Measurements from ENCODE around the gene CD1C. TPM values are rescaled to one million over a fixed set of nuclear protein-coding genes. Genes with fewer than 3 reads are reported as not detected.
A peak's percentile ranks its signal among the peaks of the same experiment; 100 is the strongest.

Gene CD1C
- total and polyA plus RNA-seq, 7 experiments from 2014 or later = 0.24 to 12.1 (median 1.2) TPM; not detected in 3

GRCh38 chr1:158330391-158331105 is 40.8 kb downstream of the CD1C start:
- no peak overlapping the region for H3K4me3 ChIP-seq (ENCODE audit: low read length)
- intact Hi-C loops (cut with micrococcal nuclease) = loop anchor here (5.0 kb wide), 3 partner anchors 83 to 742 kb away; no protein-coding TSS in a partner anchor
- ATAC-seq = no peak
- CTCF ChIA-PET = interaction anchor here (0.5 kb wide), 1 partner anchor 72 kb away, joined by 3 read pairs; no protein-coding TSS in a partner anchor
- Mint-ChIP-seq H3K27me3 (peaks cover 0 to 23% (median 13%) of the 10 kb centered on the region in 5 donors), H3K4me1 (peaks cover 0 to 18% (median 10%) of the 10 kb centered on the region in 7 donors), H3K36me3 (no peaks in the 10 kb centered on the region), H3K9me3 (no peaks in the 10 kb centered on the region), H3K4me3 (no peak overlapping the region), H3K27ac (no peak overlapping the region)
- no peaks in the 10 kb centered on the region for H3K9me3 ChIP-seq (ENCODE audit: control insufficient read depth in 2 of 3, low read length in 3 of 3)
- POLR2A ChIA-PET = interaction anchor here (0.7 kb wide), 1 partner anchor 1001 kb away, joined by 3 read pairs; no protein-coding TSS in a partner anchor
- H3K4me1 ChIP-seq (ENCODE audit: control insufficient read depth in 2 of 2, insufficient read depth in 2 of 2, low read length in 2 of 2) = no peaks in the 10 kb centered on the region
- DNase-seq = no peak
- H3K36me3 ChIP-seq (ENCODE audit: control insufficient read depth in 2 of 3, insufficient read depth in 3 of 3, low read length in 3 of 3) = no peaks in the 10 kb centered on the region
- H3K27me3 ChIP-seq (ENCODE audit: control insufficient read depth in 2 of 2, insufficient read depth in 2 of 2, low read length in 2 of 2) = no peaks in the 10 kb centered on the region
- no peak overlapping the region for H3K27ac ChIP-seq (ENCODE audit: low read depth, low read length)

- H3K27me3 Mint-ChIP-seq = peaks cover 0 to 23% (median 13%) of the 10 kb centered on the region in 5 donors
- Histone ChIP-seq H3K4me3 (ENCODE audit: low read length) (no peak overlapping the region), H3K9me3 (ENCODE audit: control insufficient read depth in 2 of 3, low read length in 3 of 3) (no peaks in the 10 kb centered on the region), H3K27ac (ENCODE audit: low read depth, low read length) (no peak overlapping the region), H3K27me3 (ENCODE audit: control insufficient read depth in 2 of 2, insufficient read depth in 2 of 2, low read length in 2 of 2) (no peaks in the 10 kb centered on the region), H3K4me1 (ENCODE audit: control insufficient read depth in 2 of 2, insufficient read depth in 2 of 2, low read length in 2 of 2) (no peaks in the 10 kb centered on the region), H3K36me3 (ENCODE audit: control insufficient read depth in 2 of 3, insufficient read depth in 3 of 3, low read length in 3 of 3) (no peaks in the 10 kb centered on the region)
- POLR2A ChIA-PET = interaction anchor here (0.7 kb wide), 1 partner anchor 1001 kb away, joined by 3 read pairs; no protein-coding TSS in a partner anchor
- no peak overlapping the region for H3K27ac Mint-ChIP-seq
- H3K4me1 Mint-ChIP-seq = peaks cover 0 to 18% (median 13%) of the 10 kb centered on the region in 7 donors
- H3K9me3 Mint-ChIP-seq = peaks cover 0 to 2% (median 0%) of the 10 kb centered on the region in 11 donors
- ATAC-seq = no peak
- CTCF ChIA-PET = interaction anchor here (0.5 kb wide), 1 partner anchor 73 kb away, joined by 3 read pairs; no protein-coding TSS in a partner anchor
- no peak for DNase-seq
- intact Hi-C loops (cut with micrococcal nuclease) = loop anchor here (5.0 kb wide), 3 partner anchors 84 to 741 kb away; no protein-coding TSS in a partner anchor
- no peaks in the 10 kb centered on the region for H3K36me3 Mint-ChIP-seq
- no peak overlapping the region for H3K4me3 Mint-ChIP-seq
Measured at GRCh38 chr1:158331106-158331425, 41.3 kb downstream of the CD1C start.

- ChIA-PET POLR2A (interaction anchor here (0.7 kb wide), 1 partner anchor 1002 kb away, joined by 3 read pairs; no protein-coding TSS in a partner anchor), CTCF (interaction anchor here (0.5 kb wide), 1 partner anchor 73 kb away, joined by 3 read pairs; no protein-coding TSS in a partner anchor)
- intact Hi-C loops (cut with micrococcal nuclease) = loop anchor here (5.0 kb wide), 3 partner anchors 84 to 741 kb away; no protein-coding TSS in a partner anchor
- Histone ChIP-seq H3K36me3 (ENCODE audit: control insufficient read depth in 2 of 3, insufficient read depth in 3 of 3, low read length in 3 of 3) (no peaks in the 10 kb centered on the region), H3K27ac (ENCODE audit: low read depth, low read length) (no peak within 1 kb of the TSS), H3K4me3 (ENCODE audit: low read length) (no peak within 1 kb of the TSS), H3K9me3 (ENCODE audit: control insufficient read depth in 2 of 3, low read length in 3 of 3) (no peaks in the 10 kb centered on the region), H3K27me3 (ENCODE audit: control insufficient read depth in 2 of 2, insufficient read depth in 2 of 2, low read length in 2 of 2) (no peaks in the 10 kb centered on the region), H3K4me1 (ENCODE audit: control insufficient read depth in 2 of 2, insufficient read depth in 2 of 2, low read length in 2 of 2) (no peaks in the 10 kb centered on the region)
- Mint-ChIP-seq H3K4me1 (peaks cover 0 to 18% (median 14%) of the 10 kb centered on the region in 7 donors), H3K27ac (no peak within 1 kb of the TSS), H3K27me3 (peaks cover 0 to 23% (median 13%) of the 10 kb centered on the region in 5 donors), H3K9me3 (peaks cover 0 to 2% (median 0%) of the 10 kb centered on the region in 11 donors), H3K4me3 (no peak within 1 kb of the TSS), H3K36me3 (no peaks in the 10 kb centered on the region)
- ATAC-seq (no peak), DNase-seq (no peak)
Measured at GRCh38 chr1:158331481-158332150, 41.9 kb downstream of the CD1C start, which contains the start of gene CD1B. Gene CD1B, minus strand, starts transcription at chr1:158331531. Its CDS starts 108 bp downstream, at chr1:158331423.

GRCh38 chr1:158333405-158334155 is 43.9 kb downstream of the CD1C start:
- Histone ChIP-seq H3K4me3 (ENCODE audit: low read length) (no peak overlapping the region), H3K27ac (ENCODE audit: low read depth, low read length) (no peak overlapping the region), H3K36me3 (ENCODE audit: control insufficient read depth in 2 of 3, insufficient read depth in 3 of 3, low read length in 3 of 3) (no peaks in the 10 kb centered on the region), H3K4me1 (ENCODE audit: control insufficient read depth in 2 of 2, insufficient read depth in 2 of 2, low read length in 2 of 2) (no peaks in the 10 kb centered on the region), H3K27me3 (ENCODE audit: control insufficient read depth in 2 of 2, insufficient read depth in 2 of 2, low read length in 2 of 2) (no peaks in the 10 kb centered on the region), H3K9me3 (ENCODE audit: control insufficient read depth in 2 of 3, low read length in 3 of 3) (no peaks in the 10 kb centered on the region)
- Mint-ChIP-seq H3K27me3 (peaks cover 0 to 28% (median 7%) of the 10 kb centered on the region in 5 donors), H3K36me3 (peaks cover 0 to 4% (median 0%) of the 10 kb centered on the region in 5 donors), H3K4me3 (peak overlapping the region in 2 of 10 donors; percentile 12 to 61), H3K9me3 (peaks cover 0 to 10% (median 4%) of the 10 kb centered on the region in 11 donors), H3K4me1 (peaks cover 0 to 18% (median 14%) of the 10 kb centered on the region in 7 donors), H3K27ac (peak overlapping the region in 3 of 9 donors; percentile 13 to 68 (median 33))
- intact Hi-C loops (cut with micrococcal nuclease) = loop anchor here (5.0 kb wide), 3 partner anchors 86 to 739 kb away; no protein-coding TSS in a partner anchor
- POLR2A ChIA-PET = no interaction called here
- CTCF ChIA-PET = no interaction called here
- ATAC-seq = no peak
- no peak for DNase-seq

- H3K27me3 Mint-ChIP-seq = peaks cover 0 to 22% (median 12%) of the 10 kb centered on the region in 5 donors
- intact Hi-C loops (cut with micrococcal nuclease) = loop anchor here (5.0 kb wide), 3 partner anchors 87 to 738 kb away; no protein-coding TSS in a partner anchor
- H3K9me3 ChIP-seq (ENCODE audit: control insufficient read depth in 2 of 3, low read length in 3 of 3) = no peaks in the 10 kb centered on the region
- DNase-seq (no peak), ATAC-seq (no peak)
- no peak overlapping the region for H3K27ac Mint-ChIP-seq
- H3K27ac ChIP-seq (ENCODE audit: low read depth, low read length) = no peak overlapping the region
- H3K4me3 ChIP-seq (ENCODE audit: low read length) = no peak overlapping the region
- H3K4me1 Mint-ChIP-seq = peaks cover 0 to 18% (median 14%) of the 10 kb centered on the region in 7 donors
- ChIA-PET POLR2A (no interaction called here), CTCF (no interaction called here)
- H3K9me3 Mint-ChIP-seq = peaks cover 0 to 16% (median 7%) of the 10 kb centered on the region in 11 donors
- no peaks in the 10 kb centered on the region for H3K27me3 ChIP-seq (ENCODE audit: control insufficient read depth in 2 of 2, insufficient read depth in 2 of 2, low read length in 2 of 2)
- H3K36me3 Mint-ChIP-seq = peaks cover 0 to 4% (median 0%) of the 10 kb centered on the region in 5 donors
- no peaks in the 10 kb centered on the region for H3K36me3 ChIP-seq (ENCODE audit: control insufficient read depth in 2 of 3, insufficient read depth in 3 of 3, low read length in 3 of 3)
- H3K4me3 Mint-ChIP-seq = no peak overlapping the region
- no peaks in the 10 kb centered on the region for H3K4me1 ChIP-seq (ENCODE audit: control insufficient read depth in 2 of 2, insufficient read depth in 2 of 2, low read length in 2 of 2)
Measured at GRCh38 chr1:158334526-158335212, 44.9 kb downstream of the CD1C start.

GRCh38 chr1:158335213-158335532 is 45.5 kb downstream of the CD1C start:
- Histone ChIP-seq H3K9me3 (ENCODE audit: control insufficient read depth in 2 of 3, low read length in 3 of 3) (no peaks in the 10 kb centered on the region), H3K4me1 (ENCODE audit: control insufficient read depth in 2 of 2, insufficient read depth in 2 of 2, low read length in 2 of 2) (no peaks in the 10 kb centered on the region), H3K36me3 (ENCODE audit: control insufficient read depth in 2 of 3, insufficient read depth in 3 of 3, low read length in 3 of 3) (no peaks in the 10 kb centered on the region), H3K27ac (ENCODE audit: low read depth, low read length) (no peak overlapping the region), H3K27me3 (ENCODE audit: control insufficient read depth in 2 of 2, insufficient read depth in 2 of 2, low read length in 2 of 2) (no peaks in the 10 kb centered on the region), H3K4me3 (ENCODE audit: low read length) (no peak overlapping the region)
- Mint-ChIP-seq H3K9me3 (peaks cover 0 to 21% (median 7%) of the 10 kb centered on the region in 11 donors), H3K4me1 (peaks cover 0 to 18% (median 14%) of the 10 kb centered on the region in 7 donors), H3K27ac (no peak overlapping the region), H3K36me3 (peaks cover 0 to 4% (median 0%) of the 10 kb centered on the region in 5 donors), H3K27me3 (peaks cover 0 to 22% (median 12%) of the 10 kb centered on the region in 5 donors), H3K4me3 (no peak overlapping the region)
- ATAC-seq = no peak
- intact Hi-C loops (cut with micrococcal nuclease) = no loop called here
- CTCF ChIA-PET = no interaction called here
- POLR2A ChIA-PET = no interaction called here
- DNase-seq = no peak
